Retina (tissue), 1 donor: Measurements from ENCODE around the gene GGTLC2.
"Not testable (repeated sequence)": the region's sequence is repeated elsewhere in the genome, so short reads cannot be mapped to it uniquely, and the experiment has no call there.

Source experiments
- DNase-seq: peaks from one replicate; pipeline ENCODE4 v3.0.0-alpha.2; 2016

The GGTLC2 gene

DNA sequence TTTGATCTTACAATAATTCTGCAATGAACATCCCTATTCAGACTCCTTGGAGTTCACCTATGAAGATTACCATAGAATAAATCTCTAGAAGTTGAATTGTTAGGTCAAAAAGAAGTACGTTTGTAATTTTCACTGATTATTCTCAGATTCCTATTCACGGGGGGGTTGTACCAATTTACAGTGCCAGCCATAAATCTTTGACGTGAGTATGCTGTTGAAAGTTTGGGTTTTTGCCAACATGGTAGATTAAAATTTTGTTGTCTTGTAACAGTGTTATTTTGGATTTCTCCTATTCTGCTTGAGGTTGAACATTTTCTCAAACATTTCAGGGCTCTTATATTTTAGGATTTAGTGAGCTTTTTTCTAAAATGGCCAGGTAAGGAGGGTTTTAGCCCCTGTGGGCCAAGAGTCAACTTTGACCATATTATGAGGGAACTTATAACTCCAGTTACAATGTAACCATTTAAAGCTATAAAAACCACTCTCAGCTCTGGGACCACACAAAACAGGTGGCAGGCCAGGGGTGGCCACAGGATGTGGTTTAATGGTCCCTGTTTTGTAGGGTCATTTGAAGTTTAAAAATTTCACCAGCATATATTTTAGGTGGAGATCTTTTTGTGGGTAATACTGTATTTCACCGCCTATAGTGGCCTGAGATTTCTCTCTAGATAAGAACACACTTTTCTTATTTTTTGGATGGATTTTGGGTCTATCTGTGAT, 25.8 kb downstream of the GGTLC2 start:
- DNase-seq, result no peak

DNA sequence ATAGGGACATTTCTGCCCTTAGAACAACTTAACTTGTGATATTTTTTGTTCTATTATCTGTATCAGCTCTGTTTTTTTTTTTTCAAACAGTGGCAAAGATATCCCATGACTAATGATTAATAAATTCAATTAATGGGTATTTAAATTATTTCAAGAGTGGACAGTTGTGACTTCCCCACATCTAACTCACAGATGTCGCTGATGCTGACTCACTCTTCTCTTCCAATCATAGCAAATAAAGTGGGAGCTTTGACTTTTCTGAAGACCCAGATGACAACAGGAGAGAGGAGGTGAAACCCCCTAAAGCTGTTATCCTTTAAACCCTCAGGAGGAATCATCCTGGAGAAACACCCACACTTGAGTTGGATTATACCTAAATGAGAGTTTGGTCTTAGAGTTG, 27.1 kb downstream of the GGTLC2 start:
- no peak for DNase-seq

DNA sequence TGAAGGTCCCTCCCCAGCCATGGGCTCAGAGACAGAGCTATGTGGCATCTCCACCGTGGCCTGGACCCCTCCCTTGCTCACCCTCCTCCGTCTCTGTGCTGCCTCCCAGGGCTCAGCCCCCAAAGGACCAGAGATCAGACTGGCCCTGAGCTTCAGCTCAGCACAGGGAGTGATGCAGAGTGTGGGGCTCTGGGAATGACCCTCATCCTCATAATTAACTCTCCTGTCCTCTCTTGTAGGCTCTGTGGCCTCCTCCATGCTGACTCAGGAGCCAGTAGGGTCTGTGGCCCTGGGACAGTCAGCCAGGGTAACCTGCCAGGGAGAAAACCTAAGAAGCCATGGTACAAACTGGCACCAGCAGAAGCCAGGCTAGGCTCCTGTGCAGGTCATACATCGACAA, 28.7 kb downstream of the GGTLC2 start:
- DNase-seq, result no peak

DNA sequence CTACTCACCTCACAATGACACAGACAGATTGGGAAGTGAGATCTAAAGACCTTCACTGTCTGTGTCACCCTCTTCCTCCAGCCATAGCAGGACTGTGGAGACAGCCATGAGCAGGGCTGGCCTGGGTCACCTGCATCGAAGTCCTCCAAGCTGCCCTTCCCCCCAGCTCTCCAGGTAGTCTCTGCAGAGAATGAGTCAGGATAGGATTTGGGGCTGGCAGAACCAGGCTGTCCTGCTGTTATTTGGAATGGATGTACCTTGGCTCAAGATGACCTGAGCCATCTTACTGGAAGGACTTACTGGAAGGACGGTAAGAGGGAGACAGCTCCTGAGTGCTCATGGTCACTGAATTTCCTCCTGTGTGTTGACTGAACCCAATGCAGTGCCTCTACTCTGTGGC, 29.2 kb downstream of the GGTLC2 start:
- DNase-seq, result no peak

DNA sequence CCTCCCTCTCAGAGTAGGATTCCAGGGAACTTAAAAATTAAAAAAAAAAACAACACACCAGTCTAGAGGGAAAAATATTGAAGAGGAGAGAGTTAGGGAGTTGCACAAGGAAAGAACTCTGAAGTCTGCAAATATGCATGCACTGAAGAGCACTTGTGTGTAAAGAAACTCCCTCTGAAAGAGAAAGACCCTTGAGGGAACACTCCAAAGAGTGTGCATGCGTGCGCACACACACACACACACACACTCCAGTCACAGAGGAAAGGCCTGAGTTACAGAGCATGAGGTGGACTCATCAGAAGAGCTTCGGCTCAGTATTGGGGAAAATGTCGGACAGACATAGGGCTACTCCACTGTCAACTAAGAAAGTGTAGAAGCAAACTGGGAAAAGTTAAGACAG, 30.1 kb downstream of the GGTLC2 start:
- DNase-seq, result no peak

DNA sequence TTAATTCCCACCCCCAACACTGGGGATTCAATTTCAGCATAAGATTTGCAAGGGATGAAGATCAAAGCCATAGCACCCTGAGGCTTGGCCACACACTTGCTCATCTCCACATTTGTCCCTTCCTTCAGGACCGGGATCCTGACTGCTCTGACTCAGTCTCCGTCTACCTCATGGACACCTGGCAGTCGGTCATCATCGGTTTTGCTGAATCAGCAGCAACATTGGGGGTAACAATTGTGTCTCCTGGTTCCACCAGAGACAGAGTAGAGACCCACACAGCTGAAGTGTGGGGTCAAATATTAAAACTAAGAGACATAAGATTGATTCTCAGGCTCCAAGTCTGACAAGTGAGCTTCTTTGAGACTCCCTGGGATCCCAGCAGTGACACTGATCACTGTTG, 34.6 kb downstream of the GGTLC2 start:
- no peak for DNase-seq

DNA sequence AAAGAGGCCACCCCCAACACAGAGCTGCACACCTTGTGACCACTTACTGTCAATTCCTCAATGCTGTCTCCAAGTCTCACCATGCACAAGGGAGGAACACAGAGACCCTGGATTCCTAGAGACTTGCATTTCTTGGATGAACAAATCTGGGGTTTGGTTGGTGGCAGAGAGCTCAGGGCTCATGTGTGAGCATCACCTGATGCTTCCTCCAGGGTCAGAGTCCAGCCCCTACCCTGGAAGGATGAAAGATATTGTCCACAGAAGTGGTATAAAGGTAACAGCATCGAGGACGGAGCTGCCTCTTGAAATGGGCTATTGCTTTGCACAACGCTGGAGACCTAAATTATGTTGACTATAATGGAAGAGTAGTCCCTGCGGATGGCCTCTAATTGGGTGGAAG, 36.0 kb downstream of the GGTLC2 start:
- DNase-seq, result no peak

DNA sequence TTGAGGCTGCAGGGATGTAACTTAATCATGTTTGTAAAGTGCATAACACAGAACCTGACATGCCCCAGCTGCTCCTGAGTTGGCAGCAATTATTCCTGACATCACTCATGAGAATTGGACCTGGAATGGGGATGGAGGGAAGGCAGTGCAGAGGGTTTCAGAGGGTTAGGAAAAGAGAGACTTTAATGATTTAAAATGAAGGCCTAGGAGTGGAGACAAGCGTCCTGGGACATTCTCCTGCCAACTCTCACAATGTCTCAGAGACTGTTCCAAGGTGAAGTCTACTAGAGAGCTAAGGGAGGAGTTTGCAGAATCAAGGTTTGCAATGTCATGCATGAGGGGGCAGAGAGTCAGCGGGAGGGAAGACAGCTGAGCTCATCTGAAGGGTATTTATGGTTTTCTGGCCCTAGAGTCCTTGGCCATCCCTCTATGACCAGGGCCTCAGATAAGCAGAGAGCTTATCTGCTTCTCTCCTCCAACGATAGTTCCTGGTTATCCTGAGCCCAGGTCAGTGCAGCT, 36.9 kb downstream of the GGTLC2 start:
- peak; percentile 32 for DNase-seq

DNA sequence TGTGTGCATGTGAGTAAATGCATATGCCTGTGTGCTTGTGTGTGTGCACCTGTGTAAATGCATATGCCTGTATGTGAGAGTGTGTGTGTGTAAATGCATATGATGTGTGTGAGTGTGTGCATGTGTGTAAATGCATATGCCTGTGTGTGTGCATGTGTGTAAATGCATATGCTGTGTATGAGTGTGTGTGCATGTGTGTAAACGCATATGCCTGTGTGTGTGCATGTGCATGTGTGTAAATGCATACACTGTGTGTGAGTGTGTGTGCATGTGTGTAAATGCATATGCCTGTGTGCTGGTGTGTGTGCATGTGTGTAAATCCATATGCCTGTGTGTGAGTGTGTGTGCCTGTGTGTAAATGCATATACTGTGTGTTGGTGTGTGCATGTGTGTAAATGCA, 37.8 kb downstream of the GGTLC2 start:
- no peak for DNase-seq

DNA sequence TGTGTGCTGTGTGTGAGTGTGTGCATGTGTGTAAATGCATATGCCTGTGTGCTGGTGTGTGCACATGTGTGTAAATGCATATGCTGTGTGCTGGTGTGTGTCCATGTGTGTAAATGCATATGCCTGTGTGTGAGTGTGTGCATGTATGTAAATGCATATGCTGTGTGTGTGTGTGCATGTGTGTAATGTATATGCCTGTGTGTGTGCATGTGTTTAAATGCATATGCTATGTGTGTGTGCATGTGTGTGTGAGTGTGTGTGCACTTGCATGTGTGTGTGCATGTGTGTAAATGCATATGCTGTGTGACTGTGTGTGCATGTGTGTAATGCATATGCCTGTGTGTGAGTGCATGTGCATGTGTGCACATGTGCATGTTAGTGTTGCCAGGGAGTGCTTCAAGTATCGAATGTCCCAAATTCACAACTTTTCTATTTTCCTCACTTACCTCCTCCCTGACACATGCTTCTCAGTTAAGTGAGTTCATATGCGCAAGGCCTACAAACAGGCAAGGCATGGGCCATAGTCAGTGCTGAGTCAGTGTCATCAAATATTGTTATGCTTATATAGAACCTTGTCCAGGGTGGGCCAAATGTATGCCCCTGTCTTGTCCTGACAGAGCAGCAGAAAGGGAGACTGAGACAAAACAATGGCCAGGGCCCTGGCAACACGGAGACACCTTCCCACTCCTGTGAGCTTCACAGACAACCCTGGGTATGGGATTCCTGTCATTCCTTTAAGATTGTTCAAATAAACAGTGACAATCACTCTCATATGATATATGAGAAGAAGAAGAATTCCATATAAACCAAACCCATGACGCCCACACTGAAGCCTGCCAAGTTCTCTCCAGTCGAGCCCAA, 38.6 kb downstream of the GGTLC2 start:
- no peak for DNase-seq

DNA sequence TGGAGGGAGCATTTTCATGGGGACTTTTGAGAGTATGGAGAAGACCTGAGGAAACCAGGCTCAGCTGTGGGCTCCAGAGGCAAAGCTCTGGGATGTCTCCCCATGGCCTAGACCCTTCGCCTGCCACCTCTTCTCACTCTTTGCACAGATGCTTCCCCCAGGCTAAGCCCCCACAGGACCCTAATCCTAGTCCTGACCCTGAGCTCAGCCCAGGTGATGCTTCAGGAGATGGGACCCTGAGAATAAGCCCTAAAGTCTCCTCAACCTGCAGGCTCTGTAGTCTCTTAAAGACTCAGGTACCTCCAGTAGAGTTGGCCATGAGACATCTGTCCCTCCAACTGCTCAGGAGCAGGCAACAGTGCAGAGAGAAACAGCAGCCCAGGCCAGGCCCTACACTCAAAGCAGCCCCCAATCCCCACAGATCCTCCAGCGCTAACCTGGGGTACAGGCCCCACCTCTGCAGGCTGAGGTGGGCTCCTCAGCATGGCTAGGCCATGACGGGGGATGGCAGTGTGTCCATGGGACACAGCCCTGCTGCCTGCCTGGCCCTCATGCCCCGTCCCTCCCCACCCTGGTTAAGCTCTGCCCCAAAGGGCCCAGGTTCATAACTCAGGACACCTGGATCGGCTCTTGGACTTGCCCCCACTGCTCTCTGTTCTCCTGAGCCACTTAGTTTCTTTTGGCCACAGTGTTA, 39.4 kb downstream of the GGTLC2 start:
- DNase-seq, result no peak

DNA sequence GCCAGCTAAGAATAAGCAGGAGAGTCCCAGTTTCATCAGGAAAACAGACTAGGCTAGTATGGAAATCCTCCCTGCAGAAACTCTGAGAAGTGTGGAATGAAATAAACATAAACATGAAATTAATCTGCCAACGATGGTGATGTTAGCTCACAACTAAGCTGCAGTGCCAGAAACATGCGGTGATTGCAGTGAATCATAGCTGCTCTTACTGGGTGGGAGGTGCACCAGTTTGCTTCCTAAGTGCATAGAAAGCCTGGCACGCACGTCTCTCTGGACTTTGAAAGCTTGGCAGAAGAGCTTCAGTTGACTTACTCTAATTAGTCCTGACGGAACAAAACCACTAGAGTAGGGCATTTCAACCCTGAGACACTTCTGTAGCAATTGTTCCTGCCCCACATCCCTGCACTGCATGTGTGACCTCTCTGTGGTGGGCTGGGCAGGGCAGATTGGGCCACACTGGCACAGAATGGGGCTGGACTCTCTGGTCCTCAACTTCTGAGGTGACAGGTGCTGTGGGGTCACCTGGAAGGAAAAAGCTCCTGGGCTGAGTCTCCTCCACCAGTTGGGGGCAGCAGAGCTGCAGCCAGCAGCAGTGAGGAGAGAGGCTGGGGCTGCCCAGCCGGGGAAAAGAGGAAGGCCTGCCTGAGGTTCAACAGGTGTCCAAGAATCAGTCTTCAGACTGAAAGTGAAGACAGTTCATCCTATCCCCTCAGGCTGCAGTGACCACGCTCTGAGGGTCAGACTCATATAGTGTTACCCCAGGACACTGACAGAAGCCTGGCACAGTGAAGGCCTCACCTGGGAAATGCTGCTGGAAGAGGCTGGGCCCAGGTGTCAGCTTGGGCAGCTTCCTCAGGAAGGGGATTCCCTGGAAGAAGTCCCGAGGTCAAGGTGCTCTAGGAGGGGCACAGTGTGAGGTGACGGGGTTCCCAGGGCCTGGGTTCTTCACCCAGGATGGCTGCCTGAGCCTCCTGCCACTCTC, 40.5 kb downstream of the GGTLC2 start:
- DNase-seq, result peak; percentile 39

DNA sequence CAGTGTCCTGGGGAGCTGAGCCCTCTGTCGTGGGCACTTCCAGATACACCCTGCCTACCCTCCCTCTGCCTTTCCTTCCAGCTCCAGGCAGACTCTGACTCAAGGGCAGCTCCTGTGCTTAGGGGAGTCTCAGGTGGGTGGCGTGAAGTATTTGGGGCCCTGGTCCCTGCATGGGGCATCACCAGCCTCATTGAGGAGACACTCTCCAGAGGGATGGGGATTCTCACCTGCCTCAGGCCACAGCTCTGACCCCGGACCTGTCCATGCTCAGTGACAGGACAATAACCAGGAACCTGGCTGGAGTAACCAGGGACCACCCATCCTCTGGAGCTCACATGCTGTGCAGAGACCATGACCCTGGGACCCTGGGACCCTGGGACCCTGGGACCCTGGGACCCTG, 41.2 kb downstream of the GGTLC2 start:
- DNase-seq, result no peak

DNA sequence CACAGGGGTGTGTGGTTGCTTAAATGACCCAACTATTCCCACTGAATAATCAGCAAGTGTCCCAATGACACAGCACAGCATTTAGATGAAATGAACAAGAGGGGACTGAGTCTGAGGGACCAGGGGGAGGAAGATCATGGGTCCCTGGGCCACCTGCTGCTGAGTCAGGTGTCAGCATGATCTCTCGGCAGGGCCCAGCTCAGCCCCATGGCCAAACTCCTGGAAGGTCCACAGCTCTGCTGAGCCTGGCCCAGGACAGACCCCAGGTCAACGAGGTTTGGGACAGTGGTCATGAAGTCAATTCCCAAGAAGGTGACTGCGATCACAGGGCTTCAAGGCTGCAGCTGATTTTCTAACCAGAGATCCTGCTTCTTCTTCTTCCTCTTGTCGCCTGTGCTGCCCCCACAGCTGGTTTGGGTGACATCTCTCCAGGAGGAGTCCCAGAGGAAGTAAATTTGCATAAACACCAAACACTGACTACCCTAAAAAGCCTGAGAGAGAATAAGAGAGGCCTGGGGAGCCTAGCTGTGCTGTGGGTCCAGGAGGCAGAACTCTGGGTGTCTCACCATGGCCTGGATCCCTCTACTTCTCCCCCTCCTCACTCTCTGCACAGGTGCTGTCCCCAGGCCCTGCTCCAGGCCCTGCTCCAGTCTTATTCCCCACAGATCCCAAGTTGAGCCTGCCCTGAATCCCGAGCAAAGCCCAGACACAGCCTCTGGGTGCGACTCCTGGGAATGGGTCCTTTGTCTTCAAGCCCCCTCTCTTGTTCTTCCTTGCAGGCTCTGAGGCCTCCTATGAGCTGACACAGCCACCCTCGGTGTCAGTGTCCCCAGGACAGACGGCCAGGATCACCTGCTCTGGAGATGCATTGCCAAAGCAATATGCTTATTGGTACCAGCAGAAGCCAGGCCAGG, 42.0 kb downstream of the GGTLC2 start:
- not testable (repeated sequence) for DNase-seq

DNA sequence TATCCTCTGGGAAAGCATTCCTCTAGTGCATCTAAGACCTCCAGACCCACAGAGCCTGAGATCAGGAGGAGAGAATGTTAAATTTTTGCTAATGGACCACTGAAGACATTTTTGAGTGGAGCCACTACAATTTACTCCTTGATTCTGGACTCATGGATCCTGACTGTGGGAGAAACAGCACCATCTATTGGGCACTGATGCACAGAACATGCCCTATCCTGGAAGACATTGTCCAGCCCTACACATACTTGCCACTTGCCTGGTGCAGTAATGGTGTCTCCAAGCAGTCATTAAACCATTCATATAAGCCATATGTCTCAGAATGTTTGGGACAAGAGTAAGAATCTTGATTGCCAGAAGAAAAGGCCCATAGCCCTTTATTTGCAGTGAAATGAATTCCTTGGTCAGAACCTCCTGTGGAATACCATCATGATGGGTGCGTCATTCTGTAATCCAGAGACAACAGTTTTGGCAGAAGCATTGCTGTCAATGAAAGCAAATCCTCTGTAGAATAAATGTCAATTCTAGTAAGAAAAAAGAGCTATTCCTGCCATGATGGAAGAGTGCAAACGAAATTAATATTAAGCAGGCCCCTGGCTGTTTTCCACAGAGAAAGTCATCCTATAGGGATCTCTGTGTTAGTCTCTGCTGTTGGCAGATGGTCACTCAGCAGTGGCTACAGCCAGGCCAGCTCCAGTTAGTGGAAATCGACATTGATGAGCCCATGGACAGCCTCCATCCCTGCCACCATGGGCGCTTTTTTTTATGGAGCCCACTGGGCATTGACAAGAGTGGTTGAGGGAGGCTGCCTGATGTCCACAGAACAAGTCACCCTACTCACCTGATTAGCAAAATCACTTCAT, 43.5 kb downstream of the GGTLC2 start:
- peak; percentile 64 for DNase-seq

DNA sequence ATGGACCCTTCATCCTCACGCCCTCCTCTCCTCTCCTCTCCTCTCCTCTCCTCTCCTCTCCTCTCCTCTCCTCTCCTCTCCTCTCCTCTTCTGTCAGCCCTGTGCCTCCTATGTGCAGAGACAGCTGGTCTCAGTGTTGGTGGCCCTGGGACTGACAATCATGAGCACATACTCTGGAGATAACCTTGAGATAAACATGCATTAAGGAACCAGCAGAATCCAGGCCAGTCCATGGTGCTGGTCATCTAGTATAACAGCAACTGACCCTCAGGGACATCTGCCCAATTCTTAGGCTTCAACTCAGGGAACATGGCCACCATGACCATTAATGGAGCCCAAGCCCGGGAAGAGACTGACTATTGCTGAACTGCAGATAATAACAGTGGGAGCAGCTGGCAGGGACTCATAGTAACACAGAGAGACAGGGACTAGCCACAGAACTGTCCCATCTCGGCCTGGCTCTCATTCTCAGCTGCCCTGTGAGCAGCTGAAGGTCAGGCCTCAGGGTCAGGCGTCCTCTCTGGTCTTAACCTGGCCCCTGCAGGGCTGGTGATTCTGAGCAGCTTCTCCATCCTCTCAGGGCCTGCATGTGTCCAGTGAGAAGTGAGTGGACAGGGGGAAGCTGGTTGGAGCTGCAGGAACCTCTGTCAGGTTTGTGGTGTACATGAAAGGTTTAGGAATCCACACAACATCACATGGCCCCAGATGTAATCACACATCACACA, 45.4 kb downstream of the GGTLC2 start:
- no peak for DNase-seq

DNA sequence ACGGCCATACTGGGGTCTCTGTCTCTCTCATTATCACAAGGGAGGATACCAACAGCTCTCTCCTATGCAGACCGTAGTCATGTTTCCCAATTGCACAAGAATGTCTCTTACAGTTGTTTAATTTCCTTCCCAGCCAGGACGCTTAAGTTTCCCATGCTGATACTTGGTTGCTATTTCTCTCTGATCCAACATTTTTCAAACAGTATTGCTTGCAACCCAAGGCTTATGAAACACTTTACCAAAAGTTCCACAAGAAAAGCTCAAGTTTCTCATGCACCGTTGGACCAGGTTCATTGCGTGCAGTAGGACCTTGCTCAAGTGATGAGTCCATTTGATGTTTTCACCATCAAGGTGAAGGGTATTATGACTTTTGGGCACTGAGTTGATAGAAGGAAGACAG, 46.6 kb downstream of the GGTLC2 start:
- DNase-seq, result no peak

DNA sequence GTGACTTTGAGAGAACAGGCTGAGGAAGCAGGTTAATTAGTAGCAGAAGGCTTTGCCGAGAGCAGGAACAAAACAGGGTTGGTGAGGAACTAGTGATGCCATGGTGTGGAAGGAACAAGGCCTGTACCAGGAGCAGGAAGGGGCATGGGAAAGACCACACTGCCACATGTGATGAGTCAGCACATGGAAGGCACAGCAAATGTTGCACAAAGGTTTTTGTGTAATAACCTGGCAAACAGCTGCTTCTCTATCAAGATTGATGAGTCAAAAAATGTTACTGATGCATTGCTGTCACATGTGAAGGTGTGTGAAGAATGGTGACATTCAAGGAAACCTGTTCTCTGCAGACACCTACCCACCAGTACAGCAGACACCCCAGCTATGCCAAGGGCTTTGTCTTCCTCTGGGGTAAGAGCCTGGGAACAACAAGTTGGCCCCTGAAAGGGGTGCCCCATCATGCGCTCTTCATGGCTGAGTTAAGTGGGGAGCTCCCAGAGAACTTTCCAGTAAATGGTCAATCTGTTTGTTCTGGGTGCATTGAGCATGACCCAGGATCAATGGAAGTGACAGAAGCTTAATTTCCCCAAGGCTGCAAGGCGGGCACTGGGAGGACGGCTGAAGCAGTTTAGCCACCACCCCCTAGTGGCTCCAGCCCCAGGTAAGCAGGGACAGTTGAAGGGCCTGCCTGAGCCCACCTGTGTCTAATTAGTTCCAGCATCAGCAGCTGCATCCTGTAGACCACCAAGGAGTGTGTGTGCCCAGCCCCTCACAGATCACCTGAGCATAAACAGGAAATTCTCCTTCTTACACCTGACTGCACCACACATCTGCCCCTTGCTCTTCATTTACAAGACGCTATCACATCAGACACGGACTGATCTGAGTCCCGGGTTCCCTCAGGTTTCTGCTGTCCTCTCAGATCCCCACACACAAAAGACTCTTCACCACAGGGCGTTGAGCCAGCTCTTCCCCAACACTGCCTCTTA, 47.6 kb downstream of the GGTLC2 start:
- no peak for DNase-seq
